A673 (cell line): ENCODE measurements around the gene FHIT. TPM values are rescaled to one million over a fixed set of nuclear protein-coding genes. Genes with fewer than 3 reads are reported as not detected.

ENCODE experiments used
- BruUV-seq: library from RNA; stranded (reverse); fragments of 400-500 nt; replicated peaks from 2 replicates; lab custom pipeline; 2021; lab: Mats Ljungman, UMichigan
- CTCF ChIA-PET: fragments of 300-600 bp; sonication (Branson Sonifier 250); formaldehyde crosslinking; loops from one replicate; lab custom pipeline; 2022; ENCODE audit warnings: antibody characterized with exemption; lab: Charles Lee
- POLR2A ChIA-PET: fragments of 300-600 bp; sonication (Branson Sonifier 250); formaldehyde crosslinking; loops from one replicate; lab custom pipeline; 2022; ENCODE audit warnings: antibody characterized with exemption; ENCODE audit not compliant: low non-redundant PET; lab: Charles Lee
- DNase-seq: peaks from one replicate; pipeline ENCODE4 v3.0.0-alpha.2; 2015; ENCODE audit warnings: low spot score
- H3K27ac ChIP-seq: fragments of 200-600 bp; sonication (generic); 2 replicates; pipeline ENCODE4 v1.5.1; 2016; ENCODE audit warnings: mixed run types, low read depth, mild to moderate bottlenecking, mixed read lengths, antibody characterized with exemption, low read length; ENCODE audit not compliant: poor library complexity, severe bottlenecking
- H3K27me3 ChIP-seq: fragments of 200-600 bp; sonication (generic); replicated peaks from 2 replicates; pipeline ENCODE4 v1.6.1; 2017; ENCODE audit warnings: mixed run types, low read depth, mild to moderate bottlenecking, mixed read lengths, antibody characterized with exemption, low read length; ENCODE audit not compliant: insufficient read depth, poor library complexity
- H3K36me3 ChIP-seq: fragments of 200-600 bp; sonication (generic); 2 replicates; pipeline ENCODE4 v1.6.1; 2016; ENCODE audit warnings: mixed run types, mild to moderate bottlenecking, mixed read lengths, antibody characterized with exemption, low read length; ENCODE audit not compliant: insufficient read depth, poor library complexity, severe bottlenecking
- H3K4me1 ChIP-seq: fragments of 200-600 bp; sonication (generic); 2 replicates; pipeline ENCODE4 v1.6.1; 2017; ENCODE audit warnings: mixed run types, mild to moderate bottlenecking, mixed read lengths, antibody characterized with exemption, low read length; ENCODE audit not compliant: insufficient read depth, poor library complexity, severe bottlenecking
- H3K4me3 ChIP-seq: fragments of 200-600 bp; sonication (generic); 2 replicates; pipeline ENCODE4 v1.5.1; 2016; ENCODE audit warnings: low read depth, mixed run types, mild to moderate bottlenecking, mixed read lengths, low read length; ENCODE audit not compliant: poor library complexity, severe bottlenecking
- H3K9me3 ChIP-seq: fragments of 200-600 bp; sonication (generic); 2 replicates; pipeline ENCODE4 v1.6.1; 2016; ENCODE audit warnings: mixed run types, low read depth, mild to moderate bottlenecking, mixed read lengths, antibody characterized with exemption, low read length; ENCODE audit not compliant: poor library complexity, severe bottlenecking
- EZH2 ChIP-seq: fragments of 200-600 bp; sonication (generic); IDR thresholded peaks from 2 replicates; pipeline ENCODE4 v1.6.1; 2017; ENCODE audit warnings: borderline replicate concordance, low read depth, mild to moderate bottlenecking, mixed read lengths, antibody characterized with exemption, low read length; ENCODE audit not compliant: poor library complexity, severe bottlenecking
- intact Hi-C: fragments of 100-400 bp; cut with micrococcal nuclease; formaldehyde crosslinking; loops from one replicate; pipeline ENCODE4 v1.10.0; 2022; ENCODE audit not compliant: unreplicated experiment
- total RNA-seq: library from RNA; stranded (reverse); gene quantifications from 2 replicates; pipeline ENCODE4 v1.2.3, GENCODE V29; 2021
- TF ChIP-seq, protein P1 (sequence below): fragments of 300-800, 200-600 bp; sonication (generic); conservative IDR thresholded peaks from 2 replicates; pipeline ENCODE4 v1.5.1; 2017; ENCODE audit warnings: low read depth, mild to moderate bottlenecking, antibody characterized with exemption, low read length, moderate library complexity, mixed read lengths

Gene FHIT
- total RNA-seq, 1 experiment from 2014 or later: not detected

DNA sequence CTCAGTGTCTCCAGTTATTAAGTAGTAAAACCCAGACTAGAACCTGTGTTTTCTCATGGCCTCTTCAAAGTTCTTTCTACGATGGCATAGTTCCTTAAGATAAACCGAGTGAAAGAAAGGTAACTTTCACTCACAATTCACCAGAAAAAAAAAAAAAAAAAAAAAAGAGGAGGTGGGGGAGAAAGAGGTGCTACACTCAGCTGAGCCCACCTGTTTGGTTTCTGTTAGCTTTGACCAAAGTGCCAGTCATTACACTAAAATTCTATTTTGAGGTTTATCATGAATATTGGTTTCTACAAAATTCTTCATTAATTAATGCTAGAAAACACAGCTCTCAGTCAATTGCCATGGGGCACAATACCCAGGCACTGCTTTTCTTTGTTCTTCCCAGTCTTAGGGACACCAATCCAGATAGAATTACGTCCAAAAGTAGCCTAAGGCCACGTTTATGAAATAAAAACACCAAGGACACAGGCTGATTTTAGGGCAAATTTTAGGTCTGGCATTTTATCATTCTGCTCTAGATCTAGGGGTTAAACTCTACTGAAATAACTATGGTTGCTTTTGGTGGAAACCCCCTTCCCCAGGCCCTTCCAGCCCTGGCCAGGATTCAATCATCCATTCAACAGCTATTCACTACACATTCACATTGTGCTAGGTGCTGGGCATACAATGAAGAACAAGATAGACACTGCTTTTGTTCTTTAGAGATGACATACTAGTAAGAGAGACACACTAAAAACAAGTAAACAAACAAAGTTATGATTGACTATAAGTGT is 1097.8 kb downstream of the FHIT start:
- Histone ChIP-seq H3K36me3 (no peaks in the 10 kb centered on the region), H3K4me3 (no peak overlapping the region), H3K27ac (no peak overlapping the region), H3K4me1 (no peaks in the 10 kb centered on the region), H3K27me3 (no peaks in the 10 kb centered on the region), H3K9me3 (no peaks in the 10 kb centered on the region)
- ChIA-PET POLR2A (no interaction called here), CTCF (no interaction called here)
- BruUV-seq: no TSS peak
- TF ChIP-seq EZH2: no peak
- TF ChIP-seq, protein P1, sequence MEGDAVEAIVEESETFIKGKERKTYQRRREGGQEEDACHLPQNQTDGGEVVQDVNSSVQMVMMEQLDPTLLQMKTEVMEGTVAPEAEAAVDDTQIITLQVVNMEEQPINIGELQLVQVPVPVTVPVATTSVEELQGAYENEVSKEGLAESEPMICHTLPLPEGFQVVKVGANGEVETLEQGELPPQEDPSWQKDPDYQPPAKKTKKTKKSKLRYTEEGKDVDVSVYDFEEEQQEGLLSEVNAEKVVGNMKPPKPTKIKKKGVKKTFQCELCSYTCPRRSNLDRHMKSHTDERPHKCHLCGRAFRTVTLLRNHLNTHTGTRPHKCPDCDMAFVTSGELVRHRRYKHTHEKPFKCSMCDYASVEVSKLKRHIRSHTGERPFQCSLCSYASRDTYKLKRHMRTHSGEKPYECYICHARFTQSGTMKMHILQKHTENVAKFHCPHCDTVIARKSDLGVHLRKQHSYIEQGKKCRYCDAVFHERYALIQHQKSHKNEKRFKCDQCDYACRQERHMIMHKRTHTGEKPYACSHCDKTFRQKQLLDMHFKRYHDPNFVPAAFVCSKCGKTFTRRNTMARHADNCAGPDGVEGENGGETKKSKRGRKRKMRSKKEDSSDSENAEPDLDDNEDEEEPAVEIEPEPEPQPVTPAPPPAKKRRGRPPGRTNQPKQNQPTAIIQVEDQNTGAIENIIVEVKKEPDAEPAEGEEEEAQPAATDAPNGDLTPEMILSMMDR: no peak
- DNase-seq: no peak
- intact Hi-C loops: no loop called here

DNA sequence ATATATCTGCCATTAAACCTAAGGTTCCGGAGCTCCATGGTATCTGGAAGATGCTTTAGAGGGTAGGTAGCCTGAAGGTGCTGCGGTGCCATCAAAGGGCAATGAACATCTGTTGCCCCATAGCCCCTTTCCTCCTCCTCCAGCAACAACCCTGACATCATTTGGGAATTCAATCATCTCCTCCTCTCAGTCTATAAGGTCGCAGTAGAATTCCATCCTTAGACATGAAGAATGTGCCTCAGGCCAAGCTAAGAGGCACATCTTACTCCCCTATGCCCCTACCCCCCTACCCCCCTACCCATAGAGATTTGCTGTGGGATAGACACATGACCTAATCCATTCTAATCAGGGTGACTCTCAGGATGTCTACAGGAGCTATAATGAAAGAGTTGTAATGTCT is 1101.8 kb downstream of the FHIT start:
- no peak overlapping the region for H3K4me3 ChIP-seq
- H3K4me1 ChIP-seq: no peaks in the 10 kb centered on the region
- TF ChIP-seq, protein P1: no peak
- no peak for TF ChIP-seq EZH2
- intact Hi-C loops: no loop called here
- no peaks in the 10 kb centered on the region for H3K27me3 ChIP-seq
- H3K27ac ChIP-seq: no peak overlapping the region
- DNase-seq: no peak
- no TSS peak for BruUV-seq
- ChIA-PET POLR2A (no interaction called here), CTCF (no interaction called here)
- no peaks in the 10 kb centered on the region for H3K9me3 ChIP-seq
- H3K36me3 ChIP-seq: no peaks in the 10 kb centered on the region

DNA sequence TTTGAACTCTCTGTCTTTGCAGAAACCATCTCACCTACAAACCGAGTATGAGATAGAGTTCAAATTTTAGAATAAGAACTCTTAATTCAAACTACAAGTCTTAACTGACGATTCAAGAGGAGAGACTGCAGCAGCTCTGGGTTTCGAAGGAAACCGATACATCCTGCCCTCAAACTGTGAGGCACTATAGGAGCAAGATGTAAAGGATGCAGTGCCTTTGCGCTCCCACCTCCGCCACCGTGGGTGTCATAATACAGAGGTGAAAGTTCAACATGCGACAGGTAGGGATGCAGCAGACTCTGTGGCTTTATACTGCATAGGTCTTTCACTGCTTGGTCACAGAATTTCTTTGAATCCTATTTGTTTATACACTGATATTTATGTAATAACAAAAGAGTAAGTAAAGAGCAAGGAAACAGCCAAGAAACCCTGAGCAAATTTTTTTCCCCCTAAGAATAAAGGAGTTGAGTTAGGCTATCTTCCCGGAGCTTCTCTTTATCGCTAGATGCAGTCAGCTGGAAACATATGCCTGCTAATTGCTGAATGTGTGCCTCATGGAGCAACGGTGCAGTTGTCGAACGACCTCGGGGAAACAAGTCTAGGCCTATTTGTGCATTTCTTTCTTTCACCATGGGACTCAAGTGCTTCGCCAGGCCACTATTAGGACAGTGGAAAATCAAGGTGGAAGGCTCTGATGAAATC is 1103.9 kb downstream of the FHIT start:
- TF ChIP-seq, protein P1: no peak
- TF ChIP-seq EZH2: no peak
- no peaks in the 10 kb centered on the region for H3K9me3 ChIP-seq
- intact Hi-C loops: no loop called here
- CTCF ChIA-PET: no interaction called here
- H3K4me1 ChIP-seq: no peaks in the 10 kb centered on the region
- POLR2A ChIA-PET: no interaction called here
- BruUV-seq: no TSS peak
- no peaks in the 10 kb centered on the region for H3K36me3 ChIP-seq
- no peak overlapping the region for H3K4me3 ChIP-seq
- no peaks in the 10 kb centered on the region for H3K27me3 ChIP-seq
- no peak overlapping the region for H3K27ac ChIP-seq
- DNase-seq: no peak
